Ramos (cell line): ENCODE data around the gene HCRT.

Source experiments
- in situ Hi-C: fragments of 300-500 bp; cut with MboI; formaldehyde crosslinking; loops from one replicate; pipeline ENCODE4 v1.14.3; 2022; ENCODE audit warnings: low sequenced_read_pairs; ENCODE audit not compliant: unreplicated experiment

Gene HCRT

GRCh38 chr17:42180922-42181850, 4.1 kb downstream of the HCRT start, which contains the start of gene KCNH4:
Gene KCNH4, minus strand, starts transcription at chr17:42181142. Its CDS starts 197 bp downstream, at chr17:42180945.
- in situ Hi-C loops: no loop called here

GRCh38 chr17:42180411-42180921, 4.8 kb downstream of the HCRT start:
- in situ Hi-C loops: no loop called here

- in situ Hi-C loops: no loop called here
Observed at GRCh38 chr17:42179911-42180410, 5.3 kb downstream of the HCRT start.

GRCh38 chr17:42179335-42179734, 5.9 kb downstream of the HCRT start:
- in situ Hi-C loops: no loop called here

- in situ Hi-C loops: no loop called here
Observed at GRCh38 chr17:42178817-42179216, 6.4 kb downstream of the HCRT start.

GRCh38 chr17:42177684-42178083, 7.6 kb downstream of the HCRT start:
- in situ Hi-C loops: no loop called here

- in situ Hi-C loops: no loop called here
Observed at GRCh38 chr17:42174126-42174783, 11.0 kb downstream of the HCRT start.

GRCh38 chr17:42171831-42172230, 13.4 kb downstream of the HCRT start:
- in situ Hi-C loops: no loop called here

- in situ Hi-C loops: no loop called here
Observed at GRCh38 chr17:42169351-42169750, 15.9 kb downstream of the HCRT start.

GRCh38 chr17:42167807-42168206, 17.4 kb downstream of the HCRT start:
- in situ Hi-C loops: no loop called here

GRCh38 chr17:42166196-42166763, 19.0 kb downstream of the HCRT start:
- in situ Hi-C loops: no loop called here

- in situ Hi-C loops: no loop called here
Observed at GRCh38 chr17:42165751-42166150, 19.5 kb downstream of the HCRT start.

- in situ Hi-C loops: no loop called here
Observed at GRCh38 chr17:42163696-42164407, 21.4 kb downstream of the HCRT start.

- in situ Hi-C loops: no loop called here
Observed at GRCh38 chr17:42163113-42163512, 22.1 kb downstream of the HCRT start.

GRCh38 chr17:42160531-42160910, 24.7 kb downstream of the HCRT start:
- in situ Hi-C loops: no loop called here

- in situ Hi-C loops: no loop called here
Observed at GRCh38 chr17:42159796-42160530, 25.3 kb downstream of the HCRT start.

- in situ Hi-C loops: no loop called here
Observed at GRCh38 chr17:42155614-42156045, 29.6 kb downstream of the HCRT start.

GRCh38 chr17:42153919-42154742, 31.1 kb downstream of the HCRT start:
- in situ Hi-C loops: no loop called here
